ENCODE data around the gene POU2AF1.

The POU2AF1 gene

DNA sequence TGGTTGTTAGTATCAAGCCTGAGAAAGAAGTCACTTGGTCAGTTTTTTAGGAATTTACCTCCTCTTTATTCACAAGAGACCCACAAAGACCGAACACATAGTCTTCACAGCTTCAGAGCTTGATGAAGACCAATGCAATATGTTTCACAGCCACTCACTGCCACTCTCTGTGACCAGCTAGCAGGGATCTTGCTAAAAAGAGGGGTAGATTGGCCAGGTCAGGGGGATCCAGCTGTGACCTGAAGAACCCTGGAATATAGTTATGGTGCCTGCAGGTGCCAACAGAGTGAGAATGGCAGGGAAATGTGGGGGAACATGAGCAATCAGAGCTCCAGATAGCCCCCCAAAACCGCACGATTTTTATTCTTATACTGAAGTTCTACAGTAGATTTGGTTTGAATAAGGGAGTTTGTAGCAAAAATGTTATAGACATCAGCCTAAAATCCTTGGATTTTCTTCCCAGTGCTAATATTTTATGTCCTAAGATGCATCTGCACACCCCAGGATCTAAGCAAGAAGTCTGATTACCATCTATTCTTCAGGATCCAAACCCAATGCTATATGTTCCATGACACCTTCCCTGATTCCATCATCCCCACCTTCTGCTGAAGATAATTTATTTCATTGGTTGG is 8.7 kb downstream of the POU2AF1 start:
- DNase-seq (ENCODE audit: low read depth): no peak
- TF ChIP-seq, protein P1, sequence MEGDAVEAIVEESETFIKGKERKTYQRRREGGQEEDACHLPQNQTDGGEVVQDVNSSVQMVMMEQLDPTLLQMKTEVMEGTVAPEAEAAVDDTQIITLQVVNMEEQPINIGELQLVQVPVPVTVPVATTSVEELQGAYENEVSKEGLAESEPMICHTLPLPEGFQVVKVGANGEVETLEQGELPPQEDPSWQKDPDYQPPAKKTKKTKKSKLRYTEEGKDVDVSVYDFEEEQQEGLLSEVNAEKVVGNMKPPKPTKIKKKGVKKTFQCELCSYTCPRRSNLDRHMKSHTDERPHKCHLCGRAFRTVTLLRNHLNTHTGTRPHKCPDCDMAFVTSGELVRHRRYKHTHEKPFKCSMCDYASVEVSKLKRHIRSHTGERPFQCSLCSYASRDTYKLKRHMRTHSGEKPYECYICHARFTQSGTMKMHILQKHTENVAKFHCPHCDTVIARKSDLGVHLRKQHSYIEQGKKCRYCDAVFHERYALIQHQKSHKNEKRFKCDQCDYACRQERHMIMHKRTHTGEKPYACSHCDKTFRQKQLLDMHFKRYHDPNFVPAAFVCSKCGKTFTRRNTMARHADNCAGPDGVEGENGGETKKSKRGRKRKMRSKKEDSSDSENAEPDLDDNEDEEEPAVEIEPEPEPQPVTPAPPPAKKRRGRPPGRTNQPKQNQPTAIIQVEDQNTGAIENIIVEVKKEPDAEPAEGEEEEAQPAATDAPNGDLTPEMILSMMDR (IDR thresholded peaks at IDR 0.05; ENCODE audit: control insufficient read depth, insufficient read depth, low read depth, low read length, missing control alignments): no peak
- H3K4me3 ChIP-seq (ENCODE audit: control insufficient read depth, low read depth, low read length): no peak overlapping the region

DNA sequence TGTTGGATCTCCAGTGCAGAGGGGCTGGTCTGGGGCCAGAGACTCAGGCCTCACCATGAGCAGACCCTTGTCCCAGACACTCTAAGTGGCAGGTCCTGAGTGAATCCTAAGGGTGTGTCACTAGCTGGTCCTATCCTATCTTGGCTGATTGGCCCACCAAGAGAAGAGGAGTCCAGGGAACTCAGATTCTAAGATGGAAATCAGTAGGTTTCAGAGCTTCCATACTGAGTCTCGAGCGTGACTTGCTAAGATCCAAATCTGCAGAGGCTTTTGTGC is 10.9 kb downstream of the POU2AF1 start:
- TF ChIP-seq, protein P1 (IDR thresholded peaks at IDR 0.05; ENCODE audit: control insufficient read depth, insufficient read depth, low read depth, low read length, missing control alignments): no peak
- no peak overlapping the region for H3K4me3 ChIP-seq (ENCODE audit: control insufficient read depth, low read depth, low read length)
- no peak for DNase-seq (ENCODE audit: low read depth)

- no peak for DNase-seq (ENCODE audit: low read depth)
- no peak overlapping the region for H3K4me3 ChIP-seq (ENCODE audit: control insufficient read depth, low read depth, low read length)
- TF ChIP-seq, protein P1 (IDR thresholded peaks at IDR 0.05; ENCODE audit: control insufficient read depth, insufficient read depth, low read depth, low read length, missing control alignments): no peak
Observed at GRCh38 chr11:111367411-111368284, 11.4 kb downstream of the POU2AF1 start.

DNA sequence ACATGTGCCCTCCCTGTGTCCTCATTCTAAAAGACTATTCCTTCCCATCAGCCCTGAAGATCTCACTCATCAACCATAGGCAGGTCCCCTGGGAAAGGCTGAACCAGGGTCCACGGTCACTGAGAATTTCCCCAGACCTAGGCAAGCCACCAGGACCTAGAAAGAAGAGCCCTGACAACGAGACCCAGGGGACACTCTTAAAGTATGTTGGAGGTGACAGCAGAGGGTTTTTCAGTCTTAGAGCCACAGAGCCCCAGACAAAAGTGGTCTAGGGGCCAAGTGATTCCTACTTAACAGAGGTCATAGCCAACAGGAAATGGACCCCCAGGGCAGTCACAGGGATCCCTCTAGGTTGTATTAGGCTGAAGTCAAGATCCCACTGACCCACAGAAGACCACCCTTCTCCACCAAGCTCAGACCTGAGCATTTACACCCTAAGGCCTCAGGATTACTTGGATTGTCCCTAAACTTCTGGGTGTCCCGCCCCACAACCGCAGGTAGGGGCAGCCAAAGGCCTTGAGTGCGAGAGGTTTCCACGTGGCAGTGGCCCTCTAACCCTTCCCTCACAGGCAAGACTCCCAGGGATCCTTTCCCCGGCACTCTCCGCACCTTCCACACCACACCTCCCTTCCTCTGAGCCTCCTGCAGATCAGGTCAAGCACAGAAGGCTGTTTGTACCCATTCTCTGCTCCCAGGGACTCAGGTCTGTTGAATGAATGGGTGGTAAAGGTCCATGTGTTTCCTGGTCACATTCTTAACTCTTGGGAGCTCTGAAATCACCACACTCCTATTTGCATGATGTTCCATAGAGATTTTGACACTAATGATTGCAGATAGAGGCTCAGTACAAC is 12.3 kb downstream of the POU2AF1 start:
- TF ChIP-seq, protein P1 (IDR thresholded peaks at IDR 0.05; ENCODE audit: control insufficient read depth, insufficient read depth, low read depth, low read length, missing control alignments): no peak
- H3K4me3 ChIP-seq (ENCODE audit: control insufficient read depth, low read depth, low read length): no peak overlapping the region
- DNase-seq (ENCODE audit: low read depth): no peak

GRCh38 chr11:111365722-111366559 is 13.1 kb downstream of the POU2AF1 start:
- no peak overlapping the region for H3K4me3 ChIP-seq (ENCODE audit: control insufficient read depth, low read depth, low read length)
- DNase-seq (ENCODE audit: low read depth): no peak
- TF ChIP-seq, protein P1 (IDR thresholded peaks at IDR 0.05; ENCODE audit: control insufficient read depth, insufficient read depth, low read depth, low read length, missing control alignments): no peak

- H3K4me3 ChIP-seq (ENCODE audit: control insufficient read depth, low read depth, low read length): no peak overlapping the region
- TF ChIP-seq, protein P1 (IDR thresholded peaks at IDR 0.05; ENCODE audit: control insufficient read depth, insufficient read depth, low read depth, low read length, missing control alignments): no peak
- no peak for DNase-seq (ENCODE audit: low read depth)
Observed at GRCh38 chr11:111364503-111364902, 14.6 kb downstream of the POU2AF1 start.

Measured in AG09309 (cell line).